ENCODE data around the gene KLHDC8B.

GRCh38 chr3:49158103-49158709, 13.2 kb upstream of the KLHDC8B start:
- TF ChIP-seq TAF1 (IDR thresholded peaks at IDR 0.05; ENCODE audit: low read depth, low read length) (no peak), POLR2AphosphoS5 (IDR thresholded peaks at IDR 0.05; ENCODE audit: low read depth, low read length) (no peak), POLR2A (IDR thresholded peaks at IDR 0.05; ENCODE audit: low read depth, low read length) (no peak), SPI1 (IDR thresholded peaks at IDR 0.05; ENCODE audit: low read depth, low read length) (no peak)
